GM12891 (cell line): Measurements from ENCODE around the gene NCK1.

Source experiments
- POLR2A ChIP-seq: IDR thresholded peaks from 2 replicates; pipeline ENCODE4 v1.6.1; 2011; ENCODE audit warnings: low read depth, low read length, control low read depth
- TAF1 ChIP-seq: IDR thresholded peaks from 2 replicates; pipeline ENCODE4 v1.6.1; 2011; ENCODE audit warnings: low read depth, low read length, control low read depth

- TF ChIP-seq POLR2A (no peak), TAF1 (no peak)
Observed at GRCh38 chr3:136831461-136831860, 30.5 kb upstream of the NCK1 start.
